Astrocyte (in vitro differentiated cells and primary cell): ENCODE data around the gene TEKT3. TPM values are rescaled to one million over a fixed set of nuclear protein-coding genes. Genes with fewer than 3 reads are reported as not detected.
A peak's percentile ranks its signal among the peaks of the same experiment; 100 is the strongest.

Experiments
- DNase-seq: peaks from one replicate; pipeline ENCODE4 v3.0.0-alpha.2; 2010; ENCODE audit warnings: low read depth
- FAIRE-seq: peaks from 2 replicates; lab custom pipeline; 2011; peaks lifted over from hg19 to GRCh38; lab: Jason Lieb, UNC
- H2AFZ ChIP-seq: 2 replicates; pipeline ENCODE4 v1.6.0; 2012; ENCODE audit warnings: low read depth, low read length, inconsistent platforms
- H3K27ac ChIP-seq: 2 replicates; pipeline ENCODE4 v1.5.1; 2011; ENCODE audit warnings: low read depth, low read length, inconsistent platforms
- H3K27me3 ChIP-seq: 2 replicates; pipeline ENCODE4 v1.6.0; 2011; ENCODE audit warnings: low read length, inconsistent platforms; ENCODE audit not compliant: insufficient read depth
- H3K36me3 ChIP-seq: 2 replicates; pipeline ENCODE4 v1.5.1; 2011; ENCODE audit warnings: low read length, inconsistent platforms; ENCODE audit not compliant: insufficient read depth
- H3K4me1 ChIP-seq: 2 replicates; pipeline ENCODE4 v1.5.1; 2011; ENCODE audit warnings: low read length, inconsistent platforms; ENCODE audit not compliant: insufficient read depth
- H3K4me2 ChIP-seq: 2 replicates; pipeline ENCODE4 v1.6.0; 2012; ENCODE audit warnings: low read length, inconsistent platforms
- H3K4me3 ChIP-seq: 2 replicates; pipeline ENCODE4 v1.5.1; 2011; ENCODE audit warnings: low read depth, mild to moderate bottlenecking, low read length, inconsistent platforms; ENCODE audit not compliant: insufficient read depth
- H3K79me2 ChIP-seq: 2 replicates; pipeline ENCODE4 v1.6.0; 2012; ENCODE audit warnings: mild to moderate bottlenecking, low read length, inconsistent platforms; ENCODE audit not compliant: insufficient read depth
- H3K9ac ChIP-seq: 2 replicates; pipeline ENCODE4 v1.6.0; 2012; ENCODE audit warnings: mild to moderate bottlenecking, low read length, inconsistent platforms
- H3K9me3 ChIP-seq: 2 replicates; pipeline ENCODE4 v1.5.1; 2012; ENCODE audit warnings: low read depth, mild to moderate bottlenecking, low read length, inconsistent platforms; ENCODE audit not compliant: insufficient read depth
- H4K20me1 ChIP-seq: 2 replicates; pipeline ENCODE4 v1.6.0; 2012; ENCODE audit warnings: low read length, inconsistent platforms; ENCODE audit not compliant: insufficient read depth
- H3K27ac Mint-ChIP-seq: one replicate; pipeline ENCODE4 v1.8.0; 2021; ENCODE audit warnings: mild to moderate bottlenecking, mixed read lengths; ENCODE audit not compliant: unreplicated experiment
- H3K27me3 Mint-ChIP-seq: one replicate; pipeline ENCODE4 v1.8.0; 2021; ENCODE audit warnings: low read depth, mixed read lengths; ENCODE audit not compliant: unreplicated experiment
- H3K36me3 Mint-ChIP-seq: one replicate; pipeline ENCODE4 v1.8.0; 2021; ENCODE audit warnings: low read depth, mixed read lengths; ENCODE audit not compliant: unreplicated experiment
- H3K4me1 Mint-ChIP-seq: one replicate; pipeline ENCODE4 v1.8.0; 2021; ENCODE audit warnings: low read depth, mixed read lengths; ENCODE audit not compliant: unreplicated experiment
- H3K4me3 Mint-ChIP-seq: one replicate; pipeline ENCODE4 v1.8.0; 2021; ENCODE audit warnings: mild to moderate bottlenecking, moderate library complexity, mixed read lengths; ENCODE audit not compliant: unreplicated experiment
- H3K9me3 Mint-ChIP-seq: one replicate; pipeline ENCODE4 v1.8.0; 2021; ENCODE audit warnings: mild to moderate bottlenecking, mixed read lengths; ENCODE audit not compliant: unreplicated experiment
- EZH2 ChIP-seq: IDR thresholded peaks from 2 replicates; pipeline ENCODE4 v1.6.1; 2012; ENCODE audit warnings: mild to moderate bottlenecking, low read length, inconsistent platforms; ENCODE audit not compliant: insufficient read depth
- total RNA-seq: library from RNA; stranded (reverse); gene quantifications from 2 replicates; pipeline ENCODE4 v1.2.1, GENCODE V29; 2021
- TF ChIP-seq, protein P1 (sequence below): IDR thresholded peaks from 2 replicates; pipeline ENCODE4 v1.5.1; 2011; ENCODE audit warnings: low read depth, mild to moderate bottlenecking, inconsistent platforms, low read length, moderate library complexity; ENCODE audit not compliant: insufficient read depth

TEKT3 gene
- total RNA-seq, 1 donor from 2014 or later, result not detected

DNA sequence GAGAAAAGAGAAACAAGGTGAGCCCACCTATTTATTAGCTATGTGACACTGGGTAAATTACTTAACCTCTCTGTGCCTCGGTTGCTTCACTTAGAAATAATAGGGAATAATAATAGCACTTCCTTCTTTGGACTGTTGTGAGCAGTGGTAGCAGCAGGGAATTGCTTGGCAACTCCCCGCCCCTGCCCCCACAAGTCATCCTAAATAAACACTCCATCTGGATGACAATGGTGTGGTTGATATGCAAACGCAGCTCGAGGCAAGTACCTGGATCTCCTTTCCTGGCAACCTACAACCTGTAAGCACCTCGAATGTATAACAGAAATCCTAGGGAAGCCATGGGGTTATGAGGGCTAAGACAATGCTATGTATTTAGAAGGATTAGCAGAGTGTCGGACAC is 9.1 kb downstream of the TEKT3 start:
- FAIRE-seq (no peak), DNase-seq (no peak)
- Mint-ChIP-seq H3K4me1 (no peaks in the 10 kb centered on the region), H3K27ac (no peak overlapping the region), H3K27me3 (no peaks in the 10 kb centered on the region), H3K4me3 (no peak overlapping the region), H3K36me3 (no peaks in the 10 kb centered on the region), H3K9me3 (no peaks in the 10 kb centered on the region)
- Histone ChIP-seq H3K36me3 (no peaks in the 10 kb centered on the region), H2AFZ (no peak overlapping the region), H3K9ac (no peak overlapping the region), H4K20me1 (no peaks in the 10 kb centered on the region), H3K9me3 (peaks cover 3% of the 10 kb centered on the region), H3K27me3 (no peaks in the 10 kb centered on the region), H3K4me1 (no peaks in the 10 kb centered on the region), H3K79me2 (no peaks in the 10 kb centered on the region), H3K4me2 (no peak overlapping the region), H3K27ac (no peak overlapping the region), H3K4me3 (no peak overlapping the region)
- TF ChIP-seq, protein P1, sequence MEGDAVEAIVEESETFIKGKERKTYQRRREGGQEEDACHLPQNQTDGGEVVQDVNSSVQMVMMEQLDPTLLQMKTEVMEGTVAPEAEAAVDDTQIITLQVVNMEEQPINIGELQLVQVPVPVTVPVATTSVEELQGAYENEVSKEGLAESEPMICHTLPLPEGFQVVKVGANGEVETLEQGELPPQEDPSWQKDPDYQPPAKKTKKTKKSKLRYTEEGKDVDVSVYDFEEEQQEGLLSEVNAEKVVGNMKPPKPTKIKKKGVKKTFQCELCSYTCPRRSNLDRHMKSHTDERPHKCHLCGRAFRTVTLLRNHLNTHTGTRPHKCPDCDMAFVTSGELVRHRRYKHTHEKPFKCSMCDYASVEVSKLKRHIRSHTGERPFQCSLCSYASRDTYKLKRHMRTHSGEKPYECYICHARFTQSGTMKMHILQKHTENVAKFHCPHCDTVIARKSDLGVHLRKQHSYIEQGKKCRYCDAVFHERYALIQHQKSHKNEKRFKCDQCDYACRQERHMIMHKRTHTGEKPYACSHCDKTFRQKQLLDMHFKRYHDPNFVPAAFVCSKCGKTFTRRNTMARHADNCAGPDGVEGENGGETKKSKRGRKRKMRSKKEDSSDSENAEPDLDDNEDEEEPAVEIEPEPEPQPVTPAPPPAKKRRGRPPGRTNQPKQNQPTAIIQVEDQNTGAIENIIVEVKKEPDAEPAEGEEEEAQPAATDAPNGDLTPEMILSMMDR, result no peak
- TF ChIP-seq EZH2, result no peak

DNA sequence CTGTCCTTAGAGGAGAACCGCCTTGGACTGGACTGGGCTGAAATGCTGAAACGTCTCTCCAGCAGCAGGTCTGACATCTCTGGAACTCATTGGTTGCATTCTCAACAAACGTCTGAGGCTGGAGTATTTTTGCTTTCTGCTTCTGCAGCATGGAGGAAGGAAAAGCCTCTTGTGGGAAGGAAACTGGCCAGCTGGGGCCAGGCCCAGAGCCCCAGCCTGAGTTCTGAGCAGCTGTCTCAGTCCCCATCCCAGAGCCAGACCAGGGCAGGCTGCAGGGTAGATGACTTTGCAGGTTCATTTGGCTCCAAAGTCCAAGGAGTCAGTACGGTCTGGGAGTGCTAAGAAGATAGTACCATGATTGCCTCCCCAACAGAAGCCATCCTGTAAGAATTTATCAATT is 18.3 kb downstream of the TEKT3 start:
- no peak overlapping the region for H3K4me3 ChIP-seq
- no peak overlapping the region for H3K4me2 ChIP-seq
- Mint-ChIP-seq H3K4me1 (peaks cover 11% of the 10 kb centered on the region), H3K27me3 (no peaks in the 10 kb centered on the region), H3K27ac (no peak overlapping the region), H3K4me3 (no peak overlapping the region), H3K9me3 (peaks cover 3% of the 10 kb centered on the region), H3K36me3 (no peaks in the 10 kb centered on the region)
- H3K9me3 ChIP-seq, result no peaks in the 10 kb centered on the region
- TF ChIP-seq, protein P1, result no peak
- no peak for TF ChIP-seq EZH2
- no peak overlapping the region for H3K27ac ChIP-seq
- DNase-seq (no peak), FAIRE-seq (no peak)
- H3K27me3 ChIP-seq, result no peaks in the 10 kb centered on the region
- H2AFZ ChIP-seq, result no peak overlapping the region
- no peak overlapping the region for H3K9ac ChIP-seq
- H3K4me1 ChIP-seq, result no peaks in the 10 kb centered on the region
- no peaks in the 10 kb centered on the region for H3K36me3 ChIP-seq
- no peaks in the 10 kb centered on the region for H4K20me1 ChIP-seq
- no peaks in the 10 kb centered on the region for H3K79me2 ChIP-seq

DNA sequence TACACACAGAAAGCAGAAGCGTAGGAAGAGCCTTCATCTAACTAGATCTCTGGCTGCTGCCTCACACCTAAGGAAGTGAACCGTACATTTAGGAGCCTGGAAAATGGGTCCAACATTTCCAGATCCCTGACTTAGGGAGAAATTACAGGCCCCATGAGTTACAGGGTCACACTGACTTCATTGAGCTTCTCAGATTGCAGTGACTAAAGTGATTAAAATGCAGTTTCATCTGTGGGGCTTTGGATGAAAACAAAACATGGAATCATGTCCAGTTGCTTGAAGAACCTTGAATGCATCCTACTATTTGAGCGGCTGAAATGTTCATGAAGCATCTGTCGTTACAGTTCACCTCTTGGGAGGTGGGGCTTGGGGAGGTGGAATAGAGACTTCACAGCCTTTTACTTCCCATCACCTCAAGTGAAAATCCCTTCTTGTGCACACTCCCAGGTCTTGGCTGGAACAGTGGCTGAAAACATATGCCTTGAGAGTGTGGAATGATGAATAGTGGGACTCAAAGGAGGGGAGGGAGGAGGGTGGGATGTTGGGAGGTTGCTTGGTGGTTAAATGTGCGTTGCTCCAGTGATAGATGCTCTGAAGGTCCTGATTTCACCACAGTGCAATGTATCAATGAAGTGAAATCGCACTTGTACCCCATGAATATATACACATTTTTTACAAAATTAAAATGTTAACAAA is 19.7 kb downstream of the TEKT3 start:
- Mint-ChIP-seq H3K27ac (no peak overlapping the region), H3K4me3 (no peak overlapping the region), H3K36me3 (no peaks in the 10 kb centered on the region), H3K9me3 (peaks cover 3% of the 10 kb centered on the region), H3K4me1 (peaks cover 11% of the 10 kb centered on the region), H3K27me3 (peaks cover 1% of the 10 kb centered on the region)
- H3K27ac ChIP-seq, result no peak overlapping the region
- no peak overlapping the region for H3K9ac ChIP-seq
- H3K27me3 ChIP-seq, result peaks cover 2% of the 10 kb centered on the region
- no peaks in the 10 kb centered on the region for H3K79me2 ChIP-seq
- H3K36me3 ChIP-seq, result no peaks in the 10 kb centered on the region
- no peak overlapping the region for H3K4me2 ChIP-seq
- peak; percentile 50 for FAIRE-seq
- no peaks in the 10 kb centered on the region for H3K4me1 ChIP-seq
- no peak overlapping the region for H2AFZ ChIP-seq
- peak; percentile 60 for DNase-seq
- H4K20me1 ChIP-seq, result no peaks in the 10 kb centered on the region
- H3K9me3 ChIP-seq, result no peaks in the 10 kb centered on the region
- H3K4me3 ChIP-seq, result no peak overlapping the region
- TF ChIP-seq EZH2, result no peak
- TF ChIP-seq, protein P1, result no peak
